ENCODE results near the gene SLC51A.
A peak's percentile ranks its signal among the peaks of the same experiment; 100 is the strongest.
"Not testable (repeated sequence)": the region's sequence is repeated elsewhere in the genome, so short reads cannot be mapped to it uniquely, and the experiment has no call there.

The SLC51A gene

DNA sequence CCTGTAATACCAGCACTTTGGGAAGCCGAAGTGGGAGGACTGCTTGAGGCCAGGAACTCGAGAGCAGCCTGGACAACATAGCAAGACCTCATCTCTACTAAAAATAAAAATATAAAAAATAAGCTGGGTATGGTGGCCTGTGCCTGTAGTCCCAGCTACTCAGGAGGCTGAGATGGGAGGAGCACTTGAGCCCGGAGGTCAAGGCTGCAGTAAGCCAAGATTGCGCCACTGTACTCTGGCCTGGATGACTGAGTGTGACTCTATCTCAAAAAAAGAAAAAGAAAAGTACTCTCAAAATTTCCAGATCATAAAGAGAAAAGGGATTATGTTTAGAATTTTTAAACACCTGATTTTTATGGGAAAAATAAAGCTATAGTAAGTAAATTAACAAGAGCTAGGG is 24.1 kb downstream of the SLC51A start:
- no peak for DNase-seq (ENCODE audit: low read depth)

DNA sequence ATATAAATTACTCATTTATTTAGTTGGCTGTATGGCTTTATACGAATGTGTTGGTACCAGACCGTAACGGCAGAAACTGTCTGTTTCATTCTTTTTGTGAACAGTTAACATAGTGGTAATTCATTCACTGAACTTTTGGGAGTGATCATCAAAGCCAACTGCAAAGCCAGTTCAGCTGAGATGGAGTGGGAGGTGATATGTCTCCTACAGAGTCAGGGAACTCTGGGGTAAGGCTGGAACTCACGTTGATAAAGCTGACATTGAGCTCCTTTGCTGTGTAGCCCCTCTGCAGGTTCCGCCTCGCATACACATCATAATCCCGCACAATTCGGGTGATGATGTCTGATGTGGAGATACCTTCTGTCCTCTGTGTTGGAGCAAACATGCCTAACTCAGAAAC is 25.4 kb downstream of the SLC51A start:
- no peak for DNase-seq (ENCODE audit: low read depth)

- not testable (repeated sequence) for DNase-seq (ENCODE audit: low read depth)
Observed at GRCh38 chr3:196244166-196244565, 27.8 kb downstream of the SLC51A start.

- no peak for DNase-seq (ENCODE audit: low read depth)
Observed at GRCh38 chr3:196246612-196247308, 30.4 kb downstream of the SLC51A start.

DNA sequence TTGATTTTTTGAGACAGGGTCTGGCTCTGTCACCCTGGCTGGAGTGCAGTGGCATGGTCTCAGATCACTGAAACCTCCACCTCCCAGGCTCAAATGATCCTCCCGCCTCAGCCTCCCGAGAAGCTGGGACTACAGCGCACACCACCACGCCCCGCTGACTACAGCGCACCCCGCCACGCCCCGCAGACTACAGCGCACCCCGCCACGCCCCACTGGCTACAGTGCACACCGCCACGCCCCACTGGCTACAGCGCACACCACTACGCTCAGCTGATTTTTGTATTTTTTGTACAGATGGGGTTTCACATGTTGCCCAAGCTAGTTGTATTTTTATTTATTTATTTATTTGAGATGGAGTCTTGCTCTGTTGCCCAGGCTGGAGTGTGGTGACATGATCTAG is 35.6 kb downstream of the SLC51A start:
- no peak for DNase-seq (ENCODE audit: low read depth)

GRCh38 chr3:196254376-196255283 is 38.3 kb downstream of the SLC51A start:
- DNase-seq (ENCODE audit: low read depth): no peak

GRCh38 chr3:196255776-196256175 is 39.4 kb downstream of the SLC51A start:
- DNase-seq (ENCODE audit: low read depth): no peak

DNA sequence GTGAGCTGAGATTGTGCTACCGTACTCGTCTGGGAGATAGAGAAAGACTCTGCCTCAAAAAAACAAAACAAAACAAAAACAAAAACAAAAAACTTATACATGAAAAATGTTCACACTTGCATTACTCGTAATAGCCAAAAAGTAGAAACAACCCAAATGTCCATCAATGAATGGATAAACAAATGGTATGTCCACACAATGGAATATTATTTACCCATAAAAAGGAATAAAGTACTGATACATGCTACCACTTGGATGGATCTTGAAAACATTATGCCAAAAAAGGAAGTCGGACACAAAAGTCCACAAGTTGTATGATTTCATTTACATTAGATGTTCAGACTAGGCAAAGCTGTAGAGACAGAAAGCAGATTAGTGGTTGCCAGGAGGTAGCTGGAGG is 44.5 kb downstream of the SLC51A start:
- DNase-seq (ENCODE audit: low read depth): no peak

GRCh38 chr3:196263819-196264218 is 47.5 kb downstream of the SLC51A start:
- DNase-seq (ENCODE audit: low read depth): no peak

- DNase-seq (ENCODE audit: low read depth): no peak
Observed at GRCh38 chr3:196268284-196269163, 52.2 kb downstream of the SLC51A start.

- DNase-seq (ENCODE audit: low read depth): no peak
Observed at GRCh38 chr3:196270499-196270898, 54.2 kb downstream of the SLC51A start.

DNA sequence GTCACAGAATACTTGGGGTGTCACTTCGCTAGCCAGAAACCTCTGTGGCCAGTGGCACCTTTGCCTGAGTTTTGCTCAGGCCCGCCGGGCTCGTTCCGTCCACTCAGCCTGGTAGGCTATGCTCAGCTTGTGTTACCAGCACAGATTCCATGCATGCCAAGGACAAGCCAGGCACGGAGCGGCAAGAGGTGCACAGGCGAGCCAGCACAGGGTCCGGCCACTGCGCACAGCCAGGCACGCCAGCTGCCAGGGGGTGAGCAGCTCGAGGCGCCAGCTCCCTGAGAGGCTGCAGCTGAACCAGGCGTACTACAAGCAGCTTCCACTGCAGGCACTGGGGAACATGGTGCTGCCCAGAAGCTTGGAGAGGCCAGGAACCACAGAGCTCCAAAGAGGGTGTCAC is 56.5 kb downstream of the SLC51A start:
- DNase-seq (ENCODE audit: low read depth): no peak

- DNase-seq (ENCODE audit: low read depth): no peak
Observed at GRCh38 chr3:196273655-196274054, 57.3 kb downstream of the SLC51A start.

DNA sequence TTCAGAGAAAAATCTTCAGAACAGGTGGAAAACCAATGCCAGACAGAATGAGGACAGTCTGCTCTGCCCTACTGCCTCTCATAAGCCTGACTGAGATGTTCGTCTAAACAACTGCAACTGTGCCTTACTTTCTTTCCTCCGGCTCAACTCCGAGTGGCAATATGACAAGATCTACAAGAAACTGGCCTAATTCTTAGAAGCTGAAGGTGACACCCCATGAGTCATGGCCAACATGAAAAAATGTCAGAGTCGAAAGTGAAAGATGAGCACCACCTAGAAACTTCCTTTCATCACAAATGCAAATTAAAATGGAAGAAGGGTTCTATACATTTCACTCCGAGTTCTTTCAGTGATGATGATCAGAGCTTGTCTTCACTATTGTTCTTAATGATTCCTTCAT is 58.3 kb downstream of the SLC51A start:
- peak; percentile 25 for DNase-seq (ENCODE audit: low read depth)

DNA sequence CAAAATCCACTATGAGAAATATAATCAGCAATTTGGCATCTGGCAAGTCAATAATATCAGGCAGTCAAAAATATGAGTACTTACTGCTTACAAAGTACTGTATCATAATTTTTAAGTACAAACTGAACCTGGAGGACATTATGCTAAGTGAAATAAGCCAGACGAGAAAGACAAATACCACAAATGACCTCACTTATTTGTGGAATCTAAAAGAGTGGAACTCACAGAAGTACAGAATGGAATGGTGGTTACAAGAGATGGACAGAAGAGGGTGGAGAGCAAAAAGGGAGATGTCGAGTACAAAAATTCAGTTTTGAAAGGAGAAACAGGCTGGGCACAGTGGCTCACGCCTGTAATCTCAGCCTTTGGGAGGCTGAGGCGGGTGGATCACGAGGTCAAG is 58.8 kb downstream of the SLC51A start:
- no peak for DNase-seq (ENCODE audit: low read depth)

DNA sequence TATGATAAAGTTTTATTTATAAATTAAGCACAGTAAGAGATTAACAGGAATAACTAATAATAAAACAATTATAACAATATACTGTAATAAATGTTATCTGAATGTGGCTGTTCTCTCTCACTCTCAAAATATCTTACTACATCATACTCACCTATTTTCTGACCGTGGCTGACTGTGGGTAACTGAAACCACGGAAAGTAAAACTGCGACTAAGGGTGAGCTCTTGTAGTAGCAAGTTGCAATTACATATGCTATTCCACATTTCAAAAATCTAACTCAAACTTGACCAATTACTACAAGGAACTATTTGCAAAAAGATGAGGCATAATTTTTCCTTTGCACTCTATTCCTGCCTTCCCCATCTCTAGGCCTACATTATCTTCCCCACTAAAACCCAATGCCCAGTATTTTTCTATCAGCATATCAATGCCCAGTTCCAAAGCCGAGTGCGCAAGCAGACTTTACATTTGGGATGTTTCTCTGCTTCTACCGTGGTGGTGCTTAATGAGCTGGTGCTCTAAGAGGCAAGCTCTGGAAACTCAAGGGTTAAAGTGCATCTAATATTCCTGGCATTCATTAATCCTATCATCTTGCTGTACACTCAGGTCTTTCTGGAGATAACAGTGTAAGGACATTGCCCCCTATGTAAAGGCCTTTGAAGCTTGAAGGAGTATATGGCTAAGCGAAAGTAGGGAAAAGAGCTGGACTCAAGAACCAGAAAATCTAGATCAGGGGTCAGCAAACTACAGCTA is 64.5 kb downstream of the SLC51A start:
- DNase-seq (ENCODE audit: low read depth): no peak

DNA sequence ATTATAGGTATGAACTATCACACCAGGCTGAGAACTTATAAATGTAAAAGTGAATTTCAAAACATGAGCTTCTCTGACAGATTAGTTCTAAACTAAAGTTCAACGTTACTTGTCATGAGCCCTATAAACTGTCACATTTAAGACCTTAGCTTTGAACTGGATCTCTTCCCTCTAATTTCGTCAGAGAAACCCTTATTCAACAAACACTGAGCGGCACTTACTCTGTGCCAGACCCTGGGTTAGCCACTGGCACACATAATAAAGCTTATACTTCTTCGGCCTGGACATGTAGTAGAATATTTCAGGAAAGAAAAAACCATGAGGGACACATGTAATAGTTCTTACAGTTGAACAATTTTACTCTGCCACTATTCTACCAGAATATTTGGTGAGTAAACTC is 65.6 kb downstream of the SLC51A start:
- no peak for DNase-seq (ENCODE audit: low read depth)
